Jurkat, Clone E6-1 (cell line): Measurements from ENCODE around the gene TNFSF18. TPM values are rescaled to one million over a fixed set of nuclear protein-coding genes. Genes with fewer than 3 reads are reported as not detected.
"Not testable (repeated sequence)": the region's sequence is repeated elsewhere in the genome, so short reads cannot be mapped to it uniquely, and the experiment has no call there.

Source experiments
- DNase-seq: peaks from one replicate; pipeline ENCODE4 v3.0.0-alpha.2; 2011; ENCODE audit warnings: low read depth, low spot score
- H3K4me3 ChIP-seq: 2 replicates; pipeline ENCODE4 v1.5.1; 2011; ENCODE audit warnings: mild to moderate bottlenecking, low read length, control low read depth, moderate library complexity
- polyA plus RNA-seq: library from polyadenylated mRNA; unstranded; fragments of >200 nt; gene quantifications from one replicate; pipeline ENCODE4 v1.2.1, GENCODE V29; 2012; ENCODE audit warnings: missing spikeins; ENCODE audit not compliant: insufficient read length, insufficient read depth

TNFSF18 gene, protein sequence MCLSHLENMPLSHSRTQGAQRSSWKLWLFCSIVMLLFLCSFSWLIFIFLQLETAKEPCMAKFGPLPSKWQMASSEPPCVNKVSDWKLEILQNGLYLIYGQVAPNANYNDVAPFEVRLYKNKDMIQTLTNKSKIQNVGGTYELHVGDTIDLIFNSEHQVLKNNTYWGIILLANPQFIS
- not detected for polyA plus RNA-seq

DNA sequence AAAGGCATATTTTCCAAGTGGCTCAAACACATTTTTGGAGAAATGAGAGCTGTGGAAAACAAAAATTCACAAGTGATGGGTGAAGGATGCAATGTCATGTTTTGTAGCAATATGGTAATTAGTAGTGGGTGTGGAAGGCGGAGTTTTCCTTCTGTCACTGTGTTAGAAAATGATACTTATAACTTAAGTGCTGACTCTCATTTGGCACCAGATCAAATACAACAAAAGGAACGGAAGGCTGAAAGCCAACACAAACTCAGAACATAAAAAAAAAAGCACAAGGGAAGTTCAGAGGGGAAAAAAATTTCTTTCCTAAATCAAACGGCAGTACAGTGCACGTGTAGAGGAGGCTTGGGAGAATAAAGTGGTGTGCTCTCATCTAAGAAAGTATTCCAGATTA, at the start of gene TNFSF18:
TNFSF18 (minus strand) TSS at position 77 of the 400 bp plus-strand sequence; CDS start at position 32, 45 bp downstream.
- peak; percentile 16 for DNase-seq
- no peak within 1 kb of the TSS for H3K4me3 ChIP-seq

DNA sequence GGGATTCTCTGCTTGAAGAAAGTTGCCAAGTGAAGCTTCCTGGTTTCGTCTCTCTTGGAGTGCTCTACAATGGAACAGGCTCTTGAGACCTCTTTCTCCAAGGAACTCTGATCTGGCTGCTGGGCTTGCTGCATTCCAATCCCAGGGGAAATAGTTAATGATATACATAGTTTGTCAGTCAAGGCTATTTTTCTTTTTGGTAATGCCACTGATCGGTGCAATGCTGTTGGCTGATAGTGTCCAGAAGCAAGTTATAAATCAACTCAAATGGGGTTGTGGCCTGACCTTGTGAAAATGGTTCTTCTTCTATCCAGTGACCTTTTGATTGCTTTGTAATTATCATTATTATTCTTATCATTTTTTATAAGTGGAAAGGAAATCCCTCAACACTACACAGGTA, 48.4 kb upstream of the TNFSF18 start:
- DNase-seq: no peak

DNA sequence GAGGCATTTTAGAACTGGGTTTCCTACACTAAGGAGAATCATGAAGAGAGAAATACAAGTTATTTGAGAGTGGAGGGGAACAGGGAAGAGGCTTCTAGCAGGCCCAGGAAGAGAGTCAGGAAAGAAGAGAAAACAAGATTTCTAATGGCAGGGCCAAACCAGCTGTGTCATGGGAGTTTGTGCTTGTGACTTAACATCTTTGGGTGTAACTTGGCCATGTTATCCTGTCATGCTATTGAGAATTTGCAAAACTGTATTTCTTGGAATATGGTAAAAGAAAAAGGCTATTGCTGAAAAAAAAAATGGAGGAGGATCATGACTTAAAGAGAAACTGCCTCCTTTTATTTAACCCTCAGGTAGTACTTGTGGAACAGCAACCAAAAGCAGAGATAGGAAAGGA, 47.4 kb upstream of the TNFSF18 start:
- no peak overlapping the region for H3K4me3 ChIP-seq
- DNase-seq: no peak

More for the DNA sequence above, 48.4 kb upstream of the TNFSF18 start:
- H3K4me3 ChIP-seq: no peak overlapping the region

DNA sequence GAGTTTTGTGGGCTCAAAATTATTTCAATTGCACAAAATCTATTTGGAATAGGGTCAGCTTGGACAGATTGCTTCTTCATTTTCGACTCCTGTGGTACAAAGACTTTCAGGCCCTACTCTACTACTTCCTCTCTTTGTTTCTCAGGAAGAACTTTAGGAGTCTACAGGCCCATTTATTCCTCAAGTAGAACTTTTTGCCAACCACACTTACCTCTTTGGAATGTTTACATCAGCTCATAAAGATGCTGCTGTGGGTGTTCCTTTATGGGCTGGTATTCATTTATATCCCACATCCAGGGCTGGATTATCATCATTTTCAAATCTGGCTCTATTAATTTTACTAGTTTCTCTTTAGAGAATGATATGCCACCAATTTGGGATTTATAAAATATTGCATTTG, 46.3 kb upstream of the TNFSF18 start:
- H3K4me3 ChIP-seq: no peak overlapping the region
- no peak for DNase-seq

DNA sequence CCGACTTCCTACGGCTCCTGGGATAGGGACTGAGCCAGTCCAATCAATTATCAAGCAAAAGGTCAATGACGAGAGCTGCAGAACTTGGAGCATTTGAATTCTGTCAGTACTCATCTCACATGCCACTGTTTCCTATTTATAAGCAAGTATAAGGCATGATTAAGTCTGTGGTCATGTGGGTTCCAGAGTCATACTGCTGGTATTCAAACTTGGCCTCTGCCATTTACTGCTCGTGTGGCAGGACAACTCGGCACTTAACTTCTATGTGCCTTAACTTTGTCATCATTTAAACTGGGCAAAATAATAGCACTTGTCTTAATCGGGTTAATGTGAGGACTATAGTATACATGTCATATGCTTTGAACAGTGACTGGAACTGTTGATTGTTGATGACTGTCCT, 44.9 kb upstream of the TNFSF18 start:
- DNase-seq: no peak
- no peak overlapping the region for H3K4me3 ChIP-seq

DNA sequence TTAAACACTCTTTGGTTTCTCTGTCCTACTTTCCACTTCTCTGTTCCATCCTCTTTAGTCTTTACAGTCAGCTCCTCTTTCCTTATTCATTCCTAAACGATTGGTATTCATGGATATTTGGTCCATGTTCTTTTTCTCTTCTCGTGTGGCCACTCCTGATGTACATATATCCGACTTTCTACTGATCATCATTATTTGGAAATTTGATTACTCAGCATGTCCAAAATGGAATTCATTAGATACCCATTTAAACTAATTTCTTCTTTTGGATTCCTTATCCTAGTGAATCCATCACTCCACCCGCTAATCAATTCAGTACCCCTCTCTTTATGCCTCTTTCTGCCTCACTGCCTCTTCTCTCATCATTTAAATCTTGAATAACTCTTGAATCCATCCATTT, 43.8 kb upstream of the TNFSF18 start:
- H3K4me3 ChIP-seq: no peak overlapping the region
- DNase-seq: no peak

DNA sequence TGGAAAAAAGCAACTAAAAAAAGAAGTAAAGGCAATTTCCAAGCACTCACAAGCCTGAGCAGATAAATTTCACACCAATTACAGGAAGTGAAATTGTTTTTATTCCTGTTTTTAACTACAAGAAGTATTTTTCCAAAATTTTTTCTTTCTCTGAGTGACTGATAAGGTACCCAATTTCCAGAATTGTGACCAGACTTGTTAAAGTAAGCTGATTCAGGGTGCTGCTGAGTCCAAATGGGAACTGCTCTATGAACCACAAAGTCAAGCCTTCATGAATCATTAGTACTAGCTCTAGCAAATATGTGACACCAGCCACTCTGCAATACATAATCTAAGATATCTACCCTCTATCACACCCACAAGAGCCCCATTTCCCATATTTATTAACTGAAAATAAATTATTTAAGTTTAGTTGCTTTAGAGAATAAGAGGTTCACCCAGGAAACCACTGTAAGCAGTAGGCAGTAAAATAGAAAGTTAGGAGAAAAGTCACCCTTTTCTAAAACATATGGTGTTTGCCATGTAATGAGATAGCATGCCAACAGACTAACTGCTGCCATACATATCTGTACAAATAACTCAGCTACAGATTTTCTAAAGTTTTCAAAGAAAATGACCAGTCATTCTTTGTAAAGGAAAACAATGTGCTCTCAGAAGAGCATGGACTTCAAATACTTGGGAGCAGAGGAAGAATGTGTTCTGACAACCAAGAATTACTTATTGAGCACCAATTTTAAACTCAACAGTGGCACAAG, 43.1 kb upstream of the TNFSF18 start:
- no peak for DNase-seq
- no peak overlapping the region for H3K4me3 ChIP-seq

DNA sequence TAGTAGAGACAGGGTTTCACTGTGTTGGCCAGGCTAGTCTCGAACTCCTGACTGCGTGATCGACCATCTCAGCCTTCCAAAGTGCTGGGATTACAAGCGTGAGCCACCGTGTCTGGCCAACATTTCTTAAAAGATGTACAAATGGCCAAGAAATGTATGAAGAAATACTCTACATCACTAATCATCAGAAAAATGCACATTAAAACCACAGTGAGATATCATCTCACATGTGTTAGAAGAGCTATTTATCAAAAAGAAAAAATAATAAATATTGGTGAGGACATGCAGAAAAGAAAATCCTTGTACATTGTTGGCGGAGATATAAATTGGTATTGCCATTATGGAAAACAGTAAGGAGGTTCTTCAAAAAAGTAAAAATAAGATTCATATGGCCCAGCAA, 33.6 kb upstream of the TNFSF18 start:
- DNase-seq: no peak
- H3K4me3 ChIP-seq: no peak overlapping the region

DNA sequence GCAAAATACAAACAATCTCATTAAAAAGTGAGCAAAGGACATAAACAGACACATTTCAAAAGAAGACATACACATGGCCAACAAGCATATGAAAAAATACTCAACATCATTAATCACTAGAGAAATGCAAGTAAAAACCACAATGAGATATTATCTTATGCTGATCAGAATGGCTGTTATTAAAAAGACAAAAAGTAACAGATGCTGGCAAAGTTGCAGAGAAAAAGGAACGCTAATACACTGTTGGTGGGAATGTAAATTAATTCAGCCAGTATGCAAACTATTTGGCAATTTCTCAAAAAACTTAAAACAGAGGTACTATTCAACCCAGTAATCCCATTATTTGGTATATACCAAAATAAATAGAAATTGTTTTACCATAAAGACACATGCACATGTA, 32.2 kb upstream of the TNFSF18 start:
- no peak overlapping the region for H3K4me3 ChIP-seq
- DNase-seq: no peak

DNA sequence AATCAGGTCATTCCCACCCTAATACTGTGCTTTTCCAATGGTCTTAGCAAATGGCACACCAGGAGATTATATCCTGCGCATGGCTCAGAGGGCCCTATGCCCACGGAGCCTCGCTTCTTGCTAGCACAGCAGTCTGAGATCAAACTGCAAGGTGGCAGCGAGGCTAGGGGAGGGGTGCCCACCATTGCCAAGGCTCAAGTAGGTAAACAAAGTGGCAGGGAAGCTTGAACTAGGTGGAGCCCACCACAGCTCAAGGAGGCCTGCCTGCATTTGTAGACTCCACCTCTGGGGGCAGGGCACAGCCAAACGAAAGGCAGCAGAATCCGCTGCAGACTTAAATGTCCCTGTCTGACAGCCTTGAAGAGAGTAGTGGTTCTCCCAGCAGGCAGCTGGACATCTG, 23.5 kb upstream of the TNFSF18 start:
- H3K4me3 ChIP-seq, DNase-seq: not testable (repeated sequence)

DNA sequence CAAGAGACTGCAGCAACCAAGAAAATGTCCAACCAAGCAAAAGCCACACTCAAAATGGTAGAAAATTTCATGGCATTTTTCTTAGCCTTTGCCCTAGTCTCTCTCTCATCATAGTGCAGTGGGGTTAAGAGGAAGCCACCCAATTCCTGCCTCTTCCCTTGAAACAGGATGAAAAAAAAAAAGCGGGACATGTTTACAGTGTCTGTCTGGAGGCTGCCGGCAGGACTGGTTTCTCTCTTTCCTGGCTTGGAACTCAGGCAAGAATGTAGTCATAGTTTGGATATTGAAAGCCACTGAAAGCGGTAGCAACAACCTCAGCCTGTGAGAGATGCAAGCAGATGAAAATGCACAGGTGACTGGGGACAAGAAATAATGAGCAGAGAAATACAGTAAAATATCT, 13.3 kb upstream of the TNFSF18 start:
- no peak overlapping the region for H3K4me3 ChIP-seq
- no peak for DNase-seq

DNA sequence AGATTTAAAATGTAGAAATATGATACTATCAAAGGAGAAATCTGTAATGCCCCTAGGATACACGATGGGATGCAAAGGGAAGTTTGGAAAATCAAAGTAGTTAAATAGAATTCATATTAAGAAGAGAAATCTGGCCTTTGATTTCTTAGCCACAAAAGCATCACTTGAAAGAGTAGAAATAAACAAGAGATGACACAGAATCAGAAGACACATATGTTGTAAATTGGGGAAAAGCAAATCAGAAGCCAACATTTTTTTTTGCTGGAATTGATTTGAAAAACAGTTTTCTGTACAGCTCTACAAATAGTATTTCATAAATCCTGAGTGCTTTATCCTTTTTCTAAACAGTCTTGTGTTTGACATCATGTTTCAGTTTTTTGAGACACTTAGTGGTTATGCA, 12.4 kb upstream of the TNFSF18 start:
- no peak for DNase-seq
- no peak overlapping the region for H3K4me3 ChIP-seq

DNA sequence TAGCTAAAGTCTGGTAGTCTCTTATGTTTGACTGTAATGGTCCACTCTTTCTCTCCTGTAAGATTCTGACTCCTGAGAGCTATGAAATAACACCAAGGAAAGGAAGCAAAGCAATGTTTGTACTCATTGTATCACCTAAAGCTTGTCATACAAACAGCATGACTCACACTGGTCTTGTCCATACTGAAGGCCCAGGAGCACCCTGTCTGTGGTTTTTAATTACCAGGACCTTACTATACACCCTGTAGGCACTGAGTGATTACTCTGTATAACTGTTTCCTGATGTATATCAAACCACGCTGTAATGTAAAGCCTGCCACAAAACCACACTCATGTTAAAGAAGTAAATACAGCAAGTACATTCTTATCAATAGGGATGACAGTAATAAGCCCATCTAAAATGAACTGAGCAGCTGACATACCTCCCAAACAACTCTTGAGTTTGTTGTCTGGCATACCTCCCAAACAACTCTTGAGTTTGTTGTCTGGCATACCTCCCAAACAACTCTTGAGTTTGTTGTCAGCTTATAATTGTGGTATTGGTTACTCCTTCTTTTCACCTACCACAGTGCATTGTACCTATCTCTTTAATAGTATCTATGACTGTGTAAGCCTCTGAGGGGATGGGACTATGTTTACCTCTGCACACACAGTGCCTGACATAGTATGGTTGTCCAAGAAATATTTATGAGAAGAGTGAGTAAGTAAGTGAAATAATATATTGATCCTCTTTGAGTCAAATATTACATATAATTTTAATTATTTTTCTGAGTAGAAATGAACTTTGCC, 11.6 kb upstream of the TNFSF18 start:
- no peak overlapping the region for H3K4me3 ChIP-seq
- peak; percentile 25 for DNase-seq

DNA sequence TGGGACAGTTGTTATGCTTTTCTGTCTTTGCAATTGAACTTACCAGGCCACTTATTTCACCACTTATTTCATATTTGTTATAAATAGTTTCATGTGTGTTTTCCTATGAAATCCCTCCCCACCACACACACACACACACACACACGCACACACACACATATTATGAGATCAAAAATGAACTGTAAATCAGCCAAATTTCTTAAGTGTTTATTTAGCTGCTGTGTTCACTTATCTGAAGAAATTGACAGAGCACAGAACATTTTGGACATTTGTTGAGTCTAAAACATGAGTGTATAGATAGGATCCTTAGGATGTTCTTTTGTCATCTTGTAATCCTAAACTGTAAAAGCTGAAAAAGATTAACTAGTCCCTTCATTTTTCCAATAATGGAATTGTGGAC, 7.8 kb upstream of the TNFSF18 start:
- no peak overlapping the region for H3K4me3 ChIP-seq
- DNase-seq: no peak

DNA sequence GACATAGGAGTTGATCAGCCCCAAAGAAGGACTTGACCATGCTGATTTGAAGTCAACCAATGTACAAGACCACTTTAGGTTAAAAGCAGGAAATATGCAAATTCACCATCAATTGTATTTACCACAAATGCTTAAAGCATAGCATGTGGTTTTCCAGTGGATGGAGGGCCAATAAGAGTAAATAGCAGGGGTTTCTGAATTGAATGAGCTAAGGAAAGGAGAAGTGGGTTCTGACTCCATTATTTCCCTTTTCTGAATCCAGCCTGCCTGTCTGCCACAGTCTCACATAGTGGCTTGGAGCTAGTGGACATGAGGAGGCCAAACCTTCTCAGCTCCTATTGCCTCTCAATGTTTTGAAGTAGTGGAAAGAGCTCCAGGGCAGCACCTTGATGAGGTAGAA, 7.2 kb upstream of the TNFSF18 start:
- no peak for DNase-seq
- no peak overlapping the region for H3K4me3 ChIP-seq

DNA sequence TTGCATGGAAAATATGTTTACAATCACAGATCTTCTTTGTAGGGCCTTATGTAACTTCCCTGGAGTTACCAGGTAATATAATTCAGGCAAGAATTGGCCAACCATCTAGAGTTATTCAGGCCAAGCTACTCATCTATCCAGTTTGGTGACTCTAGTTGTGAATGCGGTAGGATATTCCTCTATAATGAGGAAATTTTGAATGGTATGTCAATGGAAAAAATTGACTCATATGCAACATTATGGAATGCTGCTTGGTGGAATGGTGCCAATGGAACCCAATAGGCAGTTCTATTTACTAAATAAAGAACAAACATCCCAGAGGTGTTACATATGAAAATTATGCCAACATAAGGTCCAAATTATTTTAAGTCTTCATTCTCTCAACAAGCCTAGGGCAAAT, 5.6 kb upstream of the TNFSF18 start:
- DNase-seq: no peak
- H3K4me3 ChIP-seq: no peak overlapping the region

DNA sequence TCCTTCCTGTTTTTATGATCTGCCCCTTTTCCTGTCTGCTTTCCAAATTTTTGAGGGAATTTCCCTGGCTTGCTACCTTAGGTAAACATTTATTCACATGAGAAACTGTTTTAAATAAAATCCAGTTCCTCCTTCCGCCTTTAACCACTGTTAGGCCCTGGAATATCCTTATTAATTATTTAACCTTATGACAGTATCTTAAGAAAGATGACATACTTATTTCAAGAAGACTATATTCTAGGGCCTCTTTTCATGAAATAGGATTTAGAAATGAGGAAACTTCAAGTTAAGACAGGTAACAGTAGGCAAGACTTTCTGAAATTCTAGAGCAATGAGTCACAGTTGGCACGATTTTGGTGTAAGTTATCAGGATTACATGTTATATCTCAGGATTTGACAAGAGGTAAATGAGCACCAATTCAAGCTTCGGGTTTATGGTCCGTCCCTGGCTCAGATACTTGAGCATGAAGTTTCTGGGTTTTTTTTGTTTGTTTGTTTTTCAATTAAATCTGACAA, 2.0 kb upstream of the TNFSF18 start:
- no peak for DNase-seq
- no peak overlapping the region for H3K4me3 ChIP-seq

DNA sequence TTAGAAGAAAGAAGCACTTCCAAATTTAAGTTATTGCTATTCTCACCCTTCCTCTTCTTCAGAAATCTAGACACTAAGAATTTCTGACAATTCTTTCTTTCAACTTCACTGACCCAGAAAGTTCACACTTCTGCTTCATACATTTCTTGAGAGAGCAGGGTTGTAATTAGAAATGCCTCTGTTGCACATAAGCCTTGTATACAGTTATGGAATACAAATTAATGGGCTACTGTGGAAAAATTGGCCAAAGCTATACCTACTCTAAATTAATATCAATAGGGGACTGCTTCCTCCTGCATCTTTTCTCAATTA, 1.5 kb downstream of the TNFSF18 start:
- no peak overlapping the region for H3K4me3 ChIP-seq
- no peak for DNase-seq

DNA sequence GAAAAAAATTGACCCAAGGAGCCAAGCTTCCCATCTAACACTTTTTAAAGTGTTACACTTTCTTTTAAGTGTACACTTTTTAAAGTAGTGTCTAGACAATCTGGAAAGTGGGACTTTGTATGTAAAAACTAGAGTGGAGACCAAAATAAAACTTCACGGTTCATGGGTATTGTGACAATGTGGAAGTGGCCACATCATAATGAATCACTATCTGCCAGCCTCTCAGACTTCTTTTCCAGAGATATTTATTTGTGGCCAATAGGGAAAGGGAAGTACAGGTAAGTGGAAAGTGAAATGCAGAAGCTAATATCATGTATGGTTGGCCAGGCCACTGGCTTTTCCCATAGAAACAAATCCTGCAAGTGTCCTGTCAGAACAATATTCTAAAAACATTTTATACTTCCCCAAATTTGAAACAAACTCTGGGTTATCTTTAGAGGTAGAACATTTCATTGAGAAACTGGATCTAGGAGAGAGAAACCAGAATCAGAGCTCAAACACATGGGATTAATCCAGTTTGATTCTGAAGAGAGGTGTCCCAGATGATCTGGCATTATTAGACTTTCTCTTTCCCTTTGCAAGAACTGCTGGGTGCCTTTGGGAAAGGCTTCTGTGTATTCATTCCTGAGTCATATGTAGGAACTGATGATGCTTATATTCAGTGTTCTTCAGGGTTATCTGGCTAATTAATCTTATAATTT, 2.0 kb downstream of the TNFSF18 start:
- H3K4me3 ChIP-seq: no peak overlapping the region

DNA sequence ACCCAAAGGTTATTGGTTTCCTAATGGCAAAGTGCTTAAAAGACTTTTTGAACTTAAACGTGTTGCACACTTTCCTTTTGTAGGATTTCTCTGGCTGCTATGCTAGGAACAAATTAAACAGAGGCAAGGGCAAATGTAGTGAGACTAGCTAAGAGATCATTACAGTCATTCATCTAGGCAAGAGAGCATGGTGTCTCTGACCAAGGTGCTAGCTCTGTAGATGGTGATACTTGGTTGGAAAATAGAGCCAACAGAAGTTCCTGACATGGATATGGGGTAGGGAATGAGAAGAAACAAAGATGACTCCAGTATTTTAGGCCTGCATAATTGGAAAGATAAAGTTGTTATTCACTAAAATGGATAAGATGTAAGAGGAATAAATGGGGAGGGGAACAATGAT, 6.1 kb downstream of the TNFSF18 start:
- no peak for DNase-seq
- H3K4me3 ChIP-seq: no peak overlapping the region

More for the DNA sequence above, 2.0 kb downstream of the TNFSF18 start:
- no peak for DNase-seq
